C4-2B (cell line): ENCODE measurements around the gene PSG1.
A peak's percentile ranks its signal among the peaks of the same experiment; 100 is the strongest.
"Not testable (repeated sequence)": the region's sequence is repeated elsewhere in the genome, so short reads cannot be mapped to it uniquely, and the experiment has no call there.

Experiments used
- H3K27ac ChIP-seq: fragments of 450-650 bp; 2 replicates; pipeline ENCODE4 v1.5.1; 2017
- ZFX ChIP-seq: fragments of 450-650 bp; IDR thresholded peaks from 2 replicates; pipeline ENCODE4 v1.6.1; 2017
- TF ChIP-seq, protein P1 (sequence below): fragments of 450-650 bp; conservative IDR thresholded peaks from 2 replicates; pipeline ENCODE4 v1.5.1; 2017; ENCODE audit warnings: mild to moderate bottlenecking

The PSG1 gene

DNA sequence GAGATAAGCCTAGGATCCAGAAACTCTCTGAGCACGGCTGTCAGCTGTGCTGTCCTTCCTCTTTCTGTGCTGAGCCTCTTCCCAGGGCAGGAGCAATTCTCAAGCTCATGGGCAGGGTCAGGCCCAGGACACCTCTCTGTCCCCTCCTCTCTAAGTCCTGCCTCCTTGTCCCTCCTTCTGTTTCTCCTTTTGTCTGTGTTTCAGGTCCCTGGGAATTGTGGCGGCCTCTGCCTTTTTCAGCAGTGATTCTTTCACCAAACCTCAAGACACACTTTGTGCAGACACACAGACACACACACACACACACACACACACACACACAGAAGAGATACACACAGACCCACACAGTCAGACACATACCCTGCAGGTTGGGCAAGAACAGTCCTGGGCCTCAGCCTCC, at the start of gene PSG1:
TSS of gene PSG1 (minus strand) at position 101 of the 400 bp plus-strand sequence. CDS start 132 bp downstream, outside the sequence.
- no peak within 1 kb of the TSS for H3K27ac ChIP-seq
- TF ChIP-seq, protein P1, sequence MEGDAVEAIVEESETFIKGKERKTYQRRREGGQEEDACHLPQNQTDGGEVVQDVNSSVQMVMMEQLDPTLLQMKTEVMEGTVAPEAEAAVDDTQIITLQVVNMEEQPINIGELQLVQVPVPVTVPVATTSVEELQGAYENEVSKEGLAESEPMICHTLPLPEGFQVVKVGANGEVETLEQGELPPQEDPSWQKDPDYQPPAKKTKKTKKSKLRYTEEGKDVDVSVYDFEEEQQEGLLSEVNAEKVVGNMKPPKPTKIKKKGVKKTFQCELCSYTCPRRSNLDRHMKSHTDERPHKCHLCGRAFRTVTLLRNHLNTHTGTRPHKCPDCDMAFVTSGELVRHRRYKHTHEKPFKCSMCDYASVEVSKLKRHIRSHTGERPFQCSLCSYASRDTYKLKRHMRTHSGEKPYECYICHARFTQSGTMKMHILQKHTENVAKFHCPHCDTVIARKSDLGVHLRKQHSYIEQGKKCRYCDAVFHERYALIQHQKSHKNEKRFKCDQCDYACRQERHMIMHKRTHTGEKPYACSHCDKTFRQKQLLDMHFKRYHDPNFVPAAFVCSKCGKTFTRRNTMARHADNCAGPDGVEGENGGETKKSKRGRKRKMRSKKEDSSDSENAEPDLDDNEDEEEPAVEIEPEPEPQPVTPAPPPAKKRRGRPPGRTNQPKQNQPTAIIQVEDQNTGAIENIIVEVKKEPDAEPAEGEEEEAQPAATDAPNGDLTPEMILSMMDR: no peak
- TF ChIP-seq ZFX: no peak

DNA sequence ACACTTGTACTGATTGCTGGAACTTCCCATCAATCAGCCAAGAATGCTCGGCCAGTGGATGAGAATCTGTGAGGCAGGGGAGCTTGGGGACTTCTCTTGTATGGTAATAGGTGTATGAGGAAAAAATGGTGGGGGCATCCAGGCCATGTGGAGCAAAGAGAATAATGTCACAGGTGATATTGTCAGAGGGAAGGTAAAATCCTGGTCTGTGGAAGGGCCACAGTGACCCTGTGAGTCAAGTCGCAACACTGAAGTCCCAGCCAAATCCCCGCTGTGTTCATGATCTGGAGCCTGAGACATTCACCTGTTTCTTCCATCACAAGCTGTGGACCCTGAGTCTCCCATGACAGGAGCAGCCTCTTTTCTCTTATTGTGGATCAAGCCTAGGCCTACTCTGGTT, 49.4 kb upstream of the PSG1 start:
- no peak overlapping the region for H3K27ac ChIP-seq
- TF ChIP-seq ZFX: no peak
- TF ChIP-seq, protein P1: no peak

DNA sequence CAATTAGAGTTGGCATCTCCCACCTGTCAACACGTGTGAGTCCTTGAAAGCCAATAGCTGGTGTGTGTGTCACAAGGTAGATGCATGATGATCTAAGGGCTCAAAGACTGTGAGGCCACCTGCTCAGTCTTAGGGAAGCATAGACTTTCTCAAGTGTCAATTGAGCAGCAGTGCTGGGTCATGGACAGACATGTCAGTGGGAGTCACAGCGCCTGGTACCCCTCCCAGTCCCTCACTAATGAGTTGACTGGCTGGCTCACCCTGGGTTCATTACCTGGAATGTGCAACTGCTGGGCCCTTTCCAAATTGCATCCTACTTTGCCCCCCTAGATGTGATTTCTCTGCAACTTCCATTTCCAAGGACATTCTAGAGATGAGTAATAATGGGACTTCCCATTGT, 47.3 kb upstream of the PSG1 start:
- TF ChIP-seq, protein P1: no peak
- no peak for TF ChIP-seq ZFX
- H3K27ac ChIP-seq: no peak overlapping the region

DNA sequence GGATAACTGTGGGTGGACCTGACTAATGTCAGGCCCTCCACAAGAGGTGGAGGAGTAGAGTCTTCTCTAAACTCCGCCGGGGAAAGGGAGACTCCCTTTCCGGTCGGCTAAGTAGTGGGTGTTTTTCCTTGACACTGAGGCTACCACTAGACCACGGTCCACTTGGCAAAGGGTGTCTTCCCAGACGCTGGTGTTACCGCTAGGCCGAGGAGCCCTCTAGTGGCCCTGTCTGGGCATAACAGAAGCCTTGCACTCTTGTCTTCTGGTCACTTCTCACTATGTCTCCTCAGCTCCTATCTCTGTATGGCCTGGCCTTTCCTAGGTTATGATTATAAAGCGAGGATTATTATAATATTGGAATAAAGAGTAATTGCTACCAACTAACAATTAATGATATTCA, 43.6 kb upstream of the PSG1 start:
- TF ChIP-seq, protein P1: peak; percentile 74
- H3K27ac ChIP-seq: not testable (repeated sequence)

DNA sequence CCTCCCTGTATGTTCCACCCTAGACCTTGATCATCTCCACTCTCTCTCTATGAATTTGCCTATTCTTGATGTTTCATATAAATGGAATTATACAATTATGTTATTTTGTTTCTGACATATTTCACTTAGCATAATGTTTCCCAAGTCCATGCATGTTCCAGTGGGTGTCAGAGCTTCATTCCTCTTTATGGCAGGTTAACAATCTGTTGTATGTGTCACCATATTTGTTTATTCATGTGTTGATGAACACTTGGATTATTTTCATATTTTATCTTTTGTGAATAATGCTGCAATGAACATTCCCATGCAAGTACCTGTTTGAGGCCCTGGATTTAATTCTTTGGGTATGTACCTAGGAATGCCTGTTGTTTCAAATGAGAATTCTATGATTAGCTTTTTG, 41.5 kb upstream of the PSG1 start:
- H3K27ac ChIP-seq: not testable (repeated sequence)

DNA sequence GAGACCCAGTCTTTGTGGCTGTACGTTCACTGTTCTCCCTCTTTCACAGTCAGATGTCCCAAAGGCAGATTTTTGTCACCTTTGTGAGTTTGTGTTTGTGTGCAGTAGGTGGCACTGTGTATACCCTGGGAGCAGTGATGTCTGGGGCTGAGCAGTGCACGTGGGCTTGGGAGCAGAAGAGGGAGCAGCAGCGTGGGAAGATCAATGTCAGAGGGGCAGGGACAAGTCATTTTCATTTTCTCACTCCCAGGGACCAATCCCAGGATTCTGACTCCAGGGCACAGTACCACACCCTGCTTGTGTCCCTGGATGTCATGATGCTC, 40.2 kb upstream of the PSG1 start:
- TF ChIP-seq, protein P1: peak; percentile 54
- TF ChIP-seq ZFX: no peak
- no peak overlapping the region for H3K27ac ChIP-seq

DNA sequence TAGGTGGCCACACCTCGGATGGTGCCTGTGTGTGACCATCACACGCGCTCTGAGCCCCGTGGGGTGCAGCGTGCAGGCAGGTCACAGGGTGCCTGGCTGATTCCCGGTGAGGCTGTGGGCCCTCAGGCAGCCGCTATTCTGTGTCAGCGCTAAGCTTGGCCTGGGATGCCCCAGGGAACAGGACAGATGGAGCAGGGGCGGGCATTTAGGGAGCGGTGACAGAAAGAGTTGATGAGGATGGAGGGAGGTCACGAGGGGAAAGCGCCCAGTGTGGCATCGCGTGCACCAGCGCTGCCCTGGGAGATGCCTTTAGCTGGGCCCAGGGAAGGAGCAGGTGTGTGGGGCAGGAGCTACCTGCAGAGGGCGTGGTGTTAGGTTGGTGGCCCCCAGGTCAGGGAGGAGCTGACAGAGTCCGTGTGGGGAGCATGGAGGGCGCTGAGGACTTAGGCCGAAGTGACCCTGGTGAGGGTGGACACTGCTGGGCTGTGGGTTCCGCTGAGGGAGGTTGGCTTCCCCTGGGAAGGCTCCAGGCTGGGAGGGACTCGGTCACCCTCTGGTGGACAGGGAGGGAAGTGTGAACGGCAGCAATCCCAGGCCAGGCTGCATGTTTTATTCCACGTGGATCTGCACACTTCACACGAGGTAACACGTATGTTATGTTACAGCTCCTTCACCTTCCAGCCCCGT, 39.7 kb upstream of the PSG1 start:
- TF ChIP-seq, protein P1: peak; percentile 67
- not testable (repeated sequence) for H3K27ac ChIP-seq

DNA sequence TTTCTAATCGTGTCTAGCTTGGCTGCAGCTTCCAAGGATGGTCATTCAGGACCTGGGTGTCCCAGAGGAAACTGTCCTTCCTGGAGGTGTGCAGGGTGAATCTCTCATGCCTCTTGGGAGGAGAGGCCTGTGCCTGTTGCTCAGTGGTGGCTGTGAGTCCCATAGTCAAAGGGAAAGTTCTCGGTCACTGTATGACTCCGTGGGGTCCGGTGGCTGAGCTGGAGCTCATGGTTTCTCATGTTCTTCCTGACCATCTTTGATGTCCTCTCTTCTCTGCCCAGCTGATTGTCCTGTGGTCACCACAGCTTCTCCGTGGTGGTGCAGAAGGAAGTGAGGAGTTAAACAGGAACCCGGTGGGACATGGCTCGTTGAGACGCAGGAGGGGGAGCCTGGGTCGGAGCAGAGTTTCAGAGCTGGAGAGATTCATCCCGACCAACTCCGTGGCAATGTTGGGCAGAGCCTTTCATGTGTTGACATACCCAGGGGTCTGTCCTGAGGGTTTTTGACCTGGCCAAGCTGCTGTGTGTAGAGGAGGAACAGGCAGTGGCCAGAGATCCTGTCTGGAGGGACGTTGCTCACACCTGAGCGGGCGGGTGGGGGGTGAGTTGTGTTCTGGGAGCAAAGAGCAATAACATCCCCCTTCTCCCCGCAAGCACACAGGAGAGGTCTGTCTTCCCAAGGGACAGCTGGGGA, 39.0 kb upstream of the PSG1 start:
- H3K27ac ChIP-seq: not testable (repeated sequence)

DNA sequence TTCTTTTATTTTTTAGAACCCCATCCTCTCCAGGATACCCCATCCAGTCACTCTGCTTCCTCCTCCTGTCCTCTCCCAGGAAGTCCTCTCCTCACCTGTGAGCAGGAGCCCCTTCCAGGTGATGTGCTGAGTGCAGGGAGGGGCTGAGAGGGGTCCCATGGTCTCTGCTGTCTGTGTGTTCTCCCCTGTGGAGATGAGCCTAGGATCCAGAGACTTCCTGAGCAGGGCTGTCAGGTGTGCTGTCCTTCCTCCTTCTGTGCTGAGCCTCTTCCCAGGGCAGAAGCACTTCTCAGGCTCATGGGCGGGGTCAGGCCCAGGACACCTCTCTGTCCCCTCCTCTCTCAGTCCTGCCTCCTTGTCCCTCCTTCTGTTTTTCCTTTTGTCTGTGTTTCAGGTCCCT, 38.1 kb upstream of the PSG1 start, which contains the start of gene PSG6:
TSS of gene PSG6 (minus strand) at position 261 of the 400 bp plus-strand sequence. CDS start at position 159, 102 bp downstream.
- H3K27ac ChIP-seq: not testable (repeated sequence)

DNA sequence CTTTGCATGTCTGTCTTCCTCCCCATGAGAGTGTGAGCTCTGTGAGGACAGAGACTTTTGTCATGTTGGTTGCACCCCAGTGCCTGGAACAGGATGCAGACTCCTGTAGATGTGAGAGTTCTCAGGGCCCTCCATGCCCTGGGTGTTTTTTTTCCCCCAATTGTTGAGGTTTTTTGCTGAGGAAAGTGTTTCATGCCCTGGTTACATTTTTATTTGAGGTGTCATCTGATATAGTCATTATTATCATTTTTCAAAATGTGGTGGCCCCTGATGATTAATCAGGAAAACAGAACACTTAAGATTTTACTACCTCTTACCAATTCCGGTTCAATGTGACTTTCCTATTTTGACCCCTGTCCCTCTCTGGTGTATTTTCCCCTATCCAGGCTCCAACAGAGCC, 37.4 kb upstream of the PSG1 start:
- H3K27ac ChIP-seq: not testable (repeated sequence)

DNA sequence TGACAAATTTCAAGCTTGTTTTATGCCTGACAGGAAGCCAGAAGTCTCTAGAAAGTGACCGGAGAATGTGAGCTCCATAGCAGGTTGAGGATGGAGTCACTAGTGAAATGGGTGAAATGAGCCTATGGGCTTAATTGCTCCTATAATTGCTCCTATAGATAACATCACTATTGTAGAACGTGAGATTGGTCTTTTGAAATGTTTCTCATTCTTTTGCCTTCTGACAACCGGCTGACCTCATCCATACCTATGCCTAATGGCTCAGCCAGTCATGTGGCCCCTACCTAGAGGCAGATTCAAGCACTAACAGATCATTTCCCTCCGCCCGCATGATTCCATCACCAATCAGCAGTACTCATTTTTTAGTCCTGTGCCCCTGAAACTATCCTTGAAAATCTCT, 34.0 kb upstream of the PSG1 start:
- not testable (repeated sequence) for H3K27ac ChIP-seq

DNA sequence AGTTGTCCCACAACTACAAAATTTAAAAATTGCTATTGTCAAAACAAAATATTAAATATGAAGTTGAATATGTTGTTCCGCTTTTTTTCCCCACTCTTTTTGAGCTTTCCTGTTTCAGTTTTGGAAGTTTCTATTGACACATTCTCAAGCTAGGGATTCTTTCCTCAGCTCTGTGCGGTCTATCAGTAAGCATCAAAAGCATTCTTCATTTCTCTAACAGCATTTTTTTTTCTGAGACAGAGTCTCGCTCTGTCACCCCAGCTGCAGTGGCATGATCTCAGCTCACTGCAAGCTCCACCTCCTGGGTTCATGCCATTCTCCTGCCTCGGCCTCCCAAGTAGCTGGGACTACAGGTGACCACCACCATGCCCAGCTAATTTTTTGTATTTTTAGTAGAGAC, 33.4 kb upstream of the PSG1 start:
- H3K27ac ChIP-seq: not testable (repeated sequence)

DNA sequence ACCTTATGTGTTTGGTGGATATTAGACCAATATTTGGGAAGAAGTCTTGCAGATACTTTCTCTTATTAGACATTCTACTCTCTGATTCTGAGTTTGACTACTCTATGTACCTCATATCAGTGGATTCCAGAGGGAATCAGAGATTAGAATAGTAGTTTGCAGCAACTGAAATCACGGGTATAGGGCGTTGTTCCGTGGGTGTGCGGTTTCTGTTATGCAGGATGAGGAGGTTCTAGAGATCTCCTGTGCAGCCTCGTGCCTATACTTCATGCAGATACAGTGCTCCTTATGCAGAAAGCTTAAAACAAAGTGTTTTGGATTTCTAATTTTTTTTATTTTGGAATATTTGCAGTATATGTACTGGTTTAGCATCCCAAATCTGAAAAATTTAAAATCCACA, 32.2 kb upstream of the PSG1 start:
- not testable (repeated sequence) for H3K27ac ChIP-seq
